Calu3 (cell line): ENCODE data around the gene ABHD15. TPM values are rescaled to one million over a fixed set of nuclear protein-coding genes. Genes with fewer than 3 reads are reported as not detected.

Experiments
- BruUV-seq: library from RNA; stranded (reverse); fragments of 400-500 nt; replicated peaks from 2 replicates; lab custom pipeline; 2021; lab: Mats Ljungman, UMichigan
- CTCF ChIA-PET: fragments of 300-600 bp; sonication (Branson Sonifier 250); formaldehyde crosslinking; loops from one replicate; lab custom pipeline; 2022; ENCODE audit warnings: antibody characterized with exemption; lab: Charles Lee
- DNase-seq: peaks from one replicate; pipeline ENCODE4 v3.0.0; 2022
- H3K27ac Mint-ChIP-seq: one replicate; pipeline ENCODE4 v1.8.0; 2022; ENCODE audit warnings: mixed read lengths; ENCODE audit not compliant: unreplicated experiment
- H3K27me3 Mint-ChIP-seq: one replicate; pipeline ENCODE4 v1.8.0; 2022; ENCODE audit warnings: mixed read lengths; ENCODE audit not compliant: unreplicated experiment
- H3K36me3 Mint-ChIP-seq: one replicate; pipeline ENCODE4 v1.8.0; 2022; ENCODE audit warnings: mild to moderate bottlenecking, moderate library complexity, mixed read lengths; ENCODE audit not compliant: insufficient read depth, unreplicated experiment
- H3K4me1 Mint-ChIP-seq: one replicate; pipeline ENCODE4 v1.8.0; 2022; ENCODE audit warnings: mild to moderate bottlenecking, low read depth, mixed read lengths; ENCODE audit not compliant: unreplicated experiment
- H3K4me3 Mint-ChIP-seq: one replicate; pipeline ENCODE4 v1.8.0; 2022; ENCODE audit warnings: mild to moderate bottlenecking, low read depth, moderate library complexity, mixed read lengths; ENCODE audit not compliant: unreplicated experiment
- H3K9me3 Mint-ChIP-seq: one replicate; pipeline ENCODE4 v1.8.0; 2022; ENCODE audit warnings: low read depth, mixed read lengths; ENCODE audit not compliant: unreplicated experiment
- intact Hi-C: fragments of 100-400 bp; cut with micrococcal nuclease; formaldehyde crosslinking; loops from one replicate; pipeline ENCODE4 v1.10.0; 2022; ENCODE audit not compliant: unreplicated experiment
- total RNA-seq: library from RNA; stranded (reverse); gene quantifications from 2 replicates; pipeline ENCODE4 v1.2.3, GENCODE V29; 2022
- TF ChIP-seq, protein P1 (sequence below): fragments of 200-600 bp; IDR thresholded peaks from one replicate; pipeline ENCODE4 v1.8.0; 2022; ENCODE audit warnings: antibody characterized with exemption; ENCODE audit not compliant: unreplicated experiment

The ABHD15 gene
- total RNA-seq, 1 experiment from 2014 or later = 12.5 TPM

DNA sequence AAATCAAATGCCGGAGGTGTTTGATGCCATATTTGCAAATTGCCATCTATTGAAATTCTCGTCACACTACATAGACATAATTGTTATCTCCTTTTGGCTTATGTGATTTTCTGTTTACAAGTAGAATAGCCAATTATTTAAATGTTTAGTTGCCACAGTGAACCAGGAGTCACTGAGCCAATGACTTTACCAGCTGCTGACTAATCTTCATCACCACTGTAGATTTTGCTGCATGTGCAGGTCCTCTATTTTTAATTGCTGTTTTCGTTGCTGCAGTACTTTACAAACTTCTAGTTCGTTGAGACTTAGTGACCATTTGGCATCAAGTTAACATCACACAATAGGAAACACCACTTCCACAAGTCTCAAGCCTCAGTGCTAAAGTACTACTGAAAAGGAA, 22.8 kb downstream of the ABHD15 start:
- H3K4me3 Mint-ChIP-seq = no peak overlapping the region
- TF ChIP-seq, protein P1, sequence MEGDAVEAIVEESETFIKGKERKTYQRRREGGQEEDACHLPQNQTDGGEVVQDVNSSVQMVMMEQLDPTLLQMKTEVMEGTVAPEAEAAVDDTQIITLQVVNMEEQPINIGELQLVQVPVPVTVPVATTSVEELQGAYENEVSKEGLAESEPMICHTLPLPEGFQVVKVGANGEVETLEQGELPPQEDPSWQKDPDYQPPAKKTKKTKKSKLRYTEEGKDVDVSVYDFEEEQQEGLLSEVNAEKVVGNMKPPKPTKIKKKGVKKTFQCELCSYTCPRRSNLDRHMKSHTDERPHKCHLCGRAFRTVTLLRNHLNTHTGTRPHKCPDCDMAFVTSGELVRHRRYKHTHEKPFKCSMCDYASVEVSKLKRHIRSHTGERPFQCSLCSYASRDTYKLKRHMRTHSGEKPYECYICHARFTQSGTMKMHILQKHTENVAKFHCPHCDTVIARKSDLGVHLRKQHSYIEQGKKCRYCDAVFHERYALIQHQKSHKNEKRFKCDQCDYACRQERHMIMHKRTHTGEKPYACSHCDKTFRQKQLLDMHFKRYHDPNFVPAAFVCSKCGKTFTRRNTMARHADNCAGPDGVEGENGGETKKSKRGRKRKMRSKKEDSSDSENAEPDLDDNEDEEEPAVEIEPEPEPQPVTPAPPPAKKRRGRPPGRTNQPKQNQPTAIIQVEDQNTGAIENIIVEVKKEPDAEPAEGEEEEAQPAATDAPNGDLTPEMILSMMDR = no peak
- H3K36me3 Mint-ChIP-seq = peaks cover 25% of the 10 kb centered on the region
- no peak overlapping the region for H3K27ac Mint-ChIP-seq
- H3K4me1 Mint-ChIP-seq = no peaks in the 10 kb centered on the region
- H3K27me3 Mint-ChIP-seq = no peaks in the 10 kb centered on the region
- intact Hi-C loops = no loop called here
- no TSS peak for BruUV-seq
- H3K9me3 Mint-ChIP-seq = no peaks in the 10 kb centered on the region
- DNase-seq = no peak
- CTCF ChIA-PET = no interaction called here

GRCh38 chr17:29533976-29534375, 32.9 kb downstream of the ABHD15 start:
- CTCF ChIA-PET = interaction anchor here (1.6 to 4.5 kb wide), 2 partner anchors 22 to 164 kb away, joined by 4 to 31 read pairs; no protein-coding TSS in a partner anchor
- no peak overlapping the region for H3K4me3 Mint-ChIP-seq
- no peaks in the 10 kb centered on the region for H3K4me1 Mint-ChIP-seq
- no peak overlapping the region for H3K27ac Mint-ChIP-seq
- intact Hi-C loops = loop anchor here (10.0 kb wide), 1 partner anchor 49 kb away; no protein-coding TSS in a partner anchor
- peaks cover 43% of the 10 kb centered on the region for H3K36me3 Mint-ChIP-seq
- TF ChIP-seq, protein P1 = no peak
- BruUV-seq = no TSS peak
- no peaks in the 10 kb centered on the region for H3K9me3 Mint-ChIP-seq
- no peaks in the 10 kb centered on the region for H3K27me3 Mint-ChIP-seq
- DNase-seq = no peak

GRCh38 chr17:29526322-29526721, 40.5 kb downstream of the ABHD15 start:
- BruUV-seq = no TSS peak
- H3K27ac Mint-ChIP-seq = no peak overlapping the region
- no peaks in the 10 kb centered on the region for H3K9me3 Mint-ChIP-seq
- TF ChIP-seq, protein P1 = no peak
- DNase-seq = no peak
- no peak overlapping the region for H3K4me3 Mint-ChIP-seq
- intact Hi-C loops = no loop called here
- H3K4me1 Mint-ChIP-seq = no peaks in the 10 kb centered on the region
- CTCF ChIA-PET = no interaction called here
- no peaks in the 10 kb centered on the region for H3K27me3 Mint-ChIP-seq
- peaks cover 19% of the 10 kb centered on the region for H3K36me3 Mint-ChIP-seq

GRCh38 chr17:29524692-29525091, 42.1 kb downstream of the ABHD15 start:
- TF ChIP-seq, protein P1 = no peak
- DNase-seq = no peak
- CTCF ChIA-PET = interaction anchor here (0.9 to 1.2 kb wide), 2 partner anchors 12 to 155 kb away, joined by 3 to 4 read pairs; no protein-coding TSS in a partner anchor
- Mint-ChIP-seq H3K27me3 (no peaks in the 10 kb centered on the region), H3K36me3 (peaks cover 16% of the 10 kb centered on the region), H3K4me3 (no peak overlapping the region), H3K9me3 (no peaks in the 10 kb centered on the region), H3K27ac (no peak overlapping the region), H3K4me1 (no peaks in the 10 kb centered on the region)
- BruUV-seq = no TSS peak
- intact Hi-C loops = no loop called here
